HCT116 (cell line): ENCODE data around the gene SCARF2. TPM values are rescaled to one million over a fixed set of nuclear protein-coding genes. Genes with fewer than 3 reads are reported as not detected.

ENCODE experiments used
- ATAC-seq: fragments of 200-7000 bp; cut with Tn5 transposase; 2 replicates; pipeline ENCODE4 v1.9.1; 2020; ENCODE audit warnings: mild to moderate bottlenecking, moderate library complexity
- BruUV-seq: library from RNA; stranded (reverse); fragments of 400-500 nt; replicated peaks from 2 replicates; lab custom pipeline; 2021; lab: Mats Ljungman, UMichigan
- CTCF ChIA-PET: fragments of 300-600 bp; sonication (Branson Sonifier 250); formaldehyde crosslinking; loops from one replicate; lab custom pipeline; 2021; ENCODE audit warnings: antibody characterized with exemption; lab: Charles Lee
- POLR2A ChIA-PET: fragments of 300-600, 350-600 bp; sonication (Branson Sonifier 250); formaldehyde crosslinking; loops from one replicate; lab custom pipeline; 2021; ENCODE audit warnings: antibody characterized with exemption; lab: Charles Lee
- RAD21 ChIA-PET, 2 experiments: fragments of 300-600 bp; sonication (Branson Sonifier 250); formaldehyde crosslinking; loops; one replicate each; lab custom pipeline; 2023; ENCODE audit warnings: low total read pairs in 2 of 2; ENCODE audit not compliant: uncharacterized antibody in 2 of 2, unreplicated experiment in 2 of 2, low non-redundant PET in 1 of 2; lab: Charles Lee
- DNase-seq: peaks from one replicate; pipeline ENCODE4 v3.0.0-alpha.2; 2010; ENCODE audit warnings: low read depth, low spot score
- H2AFZ ChIP-seq: fragments of 200-600 bp; shearing (Covaris generic), sonication (generic); 2 replicates; pipeline ENCODE4 v1.6.1; 2017; ENCODE audit warnings: low read depth, mixed run types, mixed read lengths, antibody characterized with exemption, low read length; ENCODE audit not compliant: poor library complexity, severe bottlenecking
- H3K27ac ChIP-seq: 2 replicates; pipeline ENCODE4 v1.5.1; 2012; ENCODE audit warnings: low read depth, low read length
- H3K27me3 ChIP-seq: fragments of 200-600 bp; sonication (generic); 2 replicates; pipeline ENCODE4 v1.6.1; 2016; ENCODE audit warnings: mixed run types, low read length, mixed read lengths; ENCODE audit not compliant: insufficient read depth
- H3K36me3 ChIP-seq, 2 experiments: fragments of 200-500 bp in 1 of 2; fragments of 200-600 bp in 1 of 2; sonication (Bioruptor generic) in 1 of 2; sonication (generic) in 1 of 2; 2 replicates each; pipeline versions ENCODE4 v1.5.1 to v1.6.1; 2014 to 2016; ENCODE audit warnings: low read length in 2 of 2, inconsistent platforms in 1 of 2, mixed read lengths in 1 of 2, mixed run types in 1 of 2; ENCODE audit not compliant: insufficient read depth in 2 of 2, control insufficient read depth in 1 of 2
- H3K4me1 ChIP-seq, 2 experiments: fragments of 200-600 bp in 1 of 2; sonication (generic) in 1 of 2; 2 replicates each; pipeline versions ENCODE4 v1.5.1 to v1.6.1; 2012 to 2017; ENCODE audit warnings: low read length in 2 of 2, inconsistent platforms in 1 of 2, mild to moderate bottlenecking in 1 of 2, mixed read lengths in 1 of 2, mixed run types in 1 of 2, moderate library complexity in 1 of 2; ENCODE audit not compliant: insufficient read depth in 2 of 2, control insufficient read depth in 1 of 2
- H3K4me2 ChIP-seq: fragments of 200-600 bp; sonication (generic); 2 replicates; pipeline ENCODE4 v1.6.1; 2017; ENCODE audit warnings: mixed run types, low read length, mixed read lengths
- H3K4me3 ChIP-seq, 2 experiments: fragments of 200-600 bp in 1 of 2; sonication (generic) in 1 of 2; replicated peaks in 1 of 2; 2 replicates each; pipeline ENCODE4 v1.5.1; 2011 to 2016; ENCODE audit warnings: low read length in 2 of 2, control low read depth in 1 of 2, low read depth in 1 of 2, mild to moderate bottlenecking in 1 of 2, mixed read lengths in 1 of 2, mixed run types in 1 of 2
- H3K79me2 ChIP-seq: fragments of 200-600 bp; sonication (generic); 2 replicates; pipeline ENCODE4 v1.6.1; 2017; ENCODE audit warnings: mild to moderate bottlenecking, mixed run types, low read length, moderate library complexity, mixed read lengths; ENCODE audit not compliant: insufficient read depth
- H3K9ac ChIP-seq: fragments of 200-600 bp; sonication (generic); 2 replicates; pipeline ENCODE4 v1.6.1; 2016; ENCODE audit warnings: low read length, mixed read lengths
- H3K9me2 ChIP-seq: fragments of 200-600 bp; sonication (generic), shearing (Covaris generic); 2 replicates; pipeline ENCODE4 v1.6.1; 2017; ENCODE audit warnings: mixed run types, mild to moderate bottlenecking, moderate library complexity; ENCODE audit not compliant: insufficient read depth
- H3K9me3 ChIP-seq, 2 experiments: fragments of 200-500 bp in 1 of 2; fragments of 200-600 bp in 1 of 2; sonication (Bioruptor generic) in 1 of 2; sonication (generic) in 1 of 2; 2 replicates each; pipeline ENCODE4 v1.6.1; 2014 to 2017; ENCODE audit warnings: low read length in 2 of 2, mixed read lengths in 2 of 2, inconsistent platforms in 1 of 2, low read depth in 1 of 2, mild to moderate bottlenecking in 1 of 2, mixed run types in 1 of 2, moderate library complexity in 1 of 2; ENCODE audit not compliant: control insufficient read depth in 1 of 2, insufficient read depth in 1 of 2
- H4K20me1 ChIP-seq: fragments of 200-600 bp; sonication (generic), shearing (Covaris generic); 2 replicates; pipeline ENCODE4 v1.6.1; 2017; ENCODE audit warnings: mixed run types, mild to moderate bottlenecking, moderate library complexity; ENCODE audit not compliant: insufficient read depth
- ATF3 ChIP-seq: IDR thresholded peaks from 2 replicates; pipeline ENCODE4 v1.6.1; 2012
- CBX3 ChIP-seq: IDR thresholded peaks from 2 replicates; pipeline ENCODE4 v1.6.1; 2012; ENCODE audit warnings: low read depth
- CEBPB ChIP-seq: IDR thresholded peaks from 2 replicates; pipeline ENCODE4 v1.6.1; 2012; ENCODE audit warnings: low read depth
- EGR1 ChIP-seq: IDR thresholded peaks from 2 replicates; pipeline ENCODE4 v1.6.1; 2012; ENCODE audit warnings: low read depth
- EZH2 ChIP-seq: fragments of 200-600 bp; sonication (generic); IDR thresholded peaks from 2 replicates; pipeline ENCODE4 v1.6.1; 2017; ENCODE audit warnings: antibody characterized with exemption, mixed run types
- EZH2phosphoT487 ChIP-seq: fragments of 200-600 bp; IDR thresholded peaks from 2 replicates; pipeline ENCODE4 v1.6.1; 2018; ENCODE audit warnings: antibody characterized with exemption, borderline replicate concordance
- FOSL1 ChIP-seq: IDR thresholded peaks from 2 replicates; pipeline ENCODE4 v1.6.1; 2012; ENCODE audit warnings: low read depth
- MAX ChIP-seq: IDR thresholded peaks from 2 replicates; pipeline ENCODE4 v1.6.1; 2012
- POLR2A ChIP-seq: IDR thresholded peaks from 2 replicates; pipeline ENCODE4 v1.7.0; 2011; ENCODE audit warnings: borderline replicate concordance; ENCODE audit not compliant: insufficient read depth, insufficient read length; ENCODE audit errors: extremely low read depth
- POLR2AphosphoS5 ChIP-seq: IDR thresholded peaks from 2 replicates; pipeline ENCODE4 v1.6.1; 2011; ENCODE audit warnings: mild to moderate bottlenecking, low read depth, low read length, moderate library complexity
- REST ChIP-seq: IDR thresholded peaks from 2 replicates; pipeline ENCODE4 v1.6.1; 2012; ENCODE audit warnings: low read depth
- SIN3A ChIP-seq: IDR thresholded peaks from 2 replicates; pipeline ENCODE4 v1.6.1; 2012; ENCODE audit warnings: low read depth
- SP1 ChIP-seq: IDR thresholded peaks from 2 replicates; pipeline ENCODE4 v1.6.1; 2012; ENCODE audit warnings: low read depth
- TCF7L2 ChIP-seq: IDR thresholded peaks from 2 replicates; pipeline ENCODE4 v1.7.0; 2011; ENCODE audit warnings: borderline replicate concordance, inconsistent platforms; ENCODE audit not compliant: insufficient read depth, insufficient read length; ENCODE audit errors: extremely low read depth
- YY1 ChIP-seq: IDR thresholded peaks from 2 replicates; pipeline ENCODE4 v1.6.1; 2011; ENCODE audit warnings: low read length, low read depth, moderate library complexity, mild to moderate bottlenecking; ENCODE audit not compliant: insufficient replicate concordance; ENCODE audit errors: extremely low read depth
- ZBTB33 ChIP-seq: IDR thresholded peaks from 2 replicates; pipeline ENCODE4 v1.6.1; 2011; ENCODE audit warnings: mild to moderate bottlenecking, low read length, moderate library complexity; ENCODE audit not compliant: insufficient replicate concordance; ENCODE audit errors: extremely low read depth
- ZFX ChIP-seq: fragments of 450-650 bp; IDR thresholded peaks from 2 replicates; pipeline ENCODE4 v1.6.1; 2017
- ZNF274 ChIP-seq: fragments of 200-500 bp; sonication (Bioruptor generic); IDR thresholded peaks from 2 replicates; pipeline ENCODE4 v1.6.1; 2014; ENCODE audit warnings: mild to moderate bottlenecking, low read depth, low read length, inconsistent platforms
- intact Hi-C: fragments of 100-400 bp; cut with micrococcal nuclease; formaldehyde crosslinking; loops from 2 replicates; pipeline ENCODE4 v1.10.0; 2022
- total RNA-seq: library from RNA; stranded (reverse); gene quantifications from one replicate; pipeline ENCODE4 v1.2.1, GENCODE V29; 2021; ENCODE audit not compliant: unreplicated experiment

The SCARF2 gene
- total RNA-seq, 1 experiment from 2014 or later = 2.5 TPM

GRCh38 chr22:20420157-20420842 is 17.3 kb downstream of the SCARF2 start:
- ChIA-PET RAD21 (no interaction called here), CTCF (no interaction called here), POLR2A (no interaction called here)
- H3K9me2 ChIP-seq = no peaks in the 10 kb centered on the region
- H3K36me3 ChIP-seq = no peaks in the 10 kb centered on the region
- DNase-seq (no peak), ATAC-seq (no peak)
- no peaks in the 10 kb centered on the region for H3K79me2 ChIP-seq
- H3K9me3 ChIP-seq = no peaks in the 10 kb centered on the region
- H4K20me1 ChIP-seq = no peaks in the 10 kb centered on the region
- no peaks in the 10 kb centered on the region for H3K27me3 ChIP-seq
- H2AFZ ChIP-seq = no peak overlapping the region
- no peak overlapping the region for H3K4me2 ChIP-seq
- no peak overlapping the region for H3K9ac ChIP-seq
- H3K4me3 ChIP-seq = no peak overlapping the region
- H3K4me1 ChIP-seq = peaks cover 0 to 9% of the 10 kb centered on the region in 2 experiments; a peak in 1 of 4 replicates
- TF ChIP-seq MAX (no peak), SP1 (no peak), FOSL1 (no peak), ZFX (no peak), CBX3 (no peak), ATF3 (no peak), ZNF274 (no peak), POLR2A (no peak), YY1 (no peak), EZH2 (no peak), EZH2phosphoT487 (no peak), TCF7L2 (no peak), POLR2AphosphoS5 (no peak), EGR1 (no peak), CEBPB (no peak), ZBTB33 (no peak), SIN3A (no peak), REST (no peak)
- intact Hi-C loops = no loop called here
- no peak overlapping the region for H3K27ac ChIP-seq
- no TSS peak for BruUV-seq
